ENCODE data around the gene NATD1.

GRCh38 chr17:21232033-21232749, 21.0 kb downstream of the NATD1 start:
- no peak for TF ChIP-seq CTCF (IDR thresholded peaks at IDR 0.05)
- TF ChIP-seq POLR2A (IDR thresholded peaks at IDR 0.05): no peak
